ENCODE measurements around the gene PBX1.
A peak's percentile ranks its signal among the peaks of the same experiment; 100 is the strongest.
"Not testable (repeated sequence)": the region's sequence is repeated elsewhere in the genome, so short reads cannot be mapped to it uniquely, and the experiment has no call there.

Gene PBX1

DNA sequence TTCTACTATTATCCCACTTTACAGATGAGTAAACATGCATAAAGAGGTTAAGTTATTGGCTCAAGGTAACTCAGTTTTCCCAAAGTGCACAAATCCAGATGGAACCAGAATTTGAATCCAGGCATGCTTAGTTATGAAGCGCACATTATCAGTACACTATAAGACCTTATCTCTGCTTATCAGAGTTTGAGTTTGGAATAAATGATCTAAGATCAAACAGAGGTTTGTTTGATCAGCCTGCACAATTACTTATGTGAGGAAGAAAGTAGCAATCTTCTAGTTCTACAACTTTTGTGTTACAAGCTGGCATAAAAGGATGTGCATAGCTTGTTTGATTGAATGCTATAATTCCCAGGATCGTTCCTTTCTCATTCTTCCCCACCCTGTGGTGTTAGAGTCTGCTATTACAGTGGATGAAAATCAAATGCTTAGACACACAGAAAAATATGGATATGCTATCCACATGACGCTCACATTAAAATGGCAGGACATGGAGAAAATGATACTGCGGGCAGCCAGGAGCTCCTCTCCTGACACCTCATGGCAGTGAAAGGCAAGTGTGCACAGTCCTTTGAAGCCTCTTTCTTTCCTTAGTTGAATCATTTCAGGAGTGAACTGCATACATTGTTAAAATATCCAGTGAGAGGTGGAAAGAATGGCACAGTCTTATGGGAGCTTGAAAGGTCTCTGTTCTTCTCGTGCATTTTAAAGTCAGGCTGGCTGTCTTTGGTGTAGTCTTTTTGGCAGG, 23.9 kb upstream of the PBX1 start:
- Histone ChIP-seq H3K4me1 (ENCODE audit: control insufficient read depth, low read length) (no peaks in the 10 kb centered on the region), H3K27ac (ENCODE audit: low read depth, low read length) (no peak overlapping the region), H3K27me3 (ENCODE audit: control insufficient read depth, low read length) (no peaks in the 10 kb centered on the region), H4K20me1 (ENCODE audit: control insufficient read depth, insufficient read depth, low read depth, low read length) (no peaks in the 10 kb centered on the region), H3K9me2 (replicated peaks; ENCODE audit: control insufficient read depth, low read length) (no peaks in the 10 kb centered on the region; the same call in 1 of the 2 replicates), H3K36me3 (ENCODE audit: control insufficient read depth, low read length) (no peaks in the 10 kb centered on the region), H3K4me3 (ENCODE audit: low read length) (no peak overlapping the region), H3K9me3 (ENCODE audit: control insufficient read depth, insufficient read depth, low read length) (no peaks in the 10 kb centered on the region), H3K4me2 (ENCODE audit: low read length) (no peak overlapping the region), H3F3A (ENCODE audit: control insufficient read depth, insufficient read depth) (no peaks in the 10 kb centered on the region), H3K79me2 (ENCODE audit: control insufficient read depth, low read length) (no peaks in the 10 kb centered on the region)
- TF ChIP-seq CTCF (IDR thresholded peaks at IDR 0.05; ENCODE audit: low read depth, low read length, poor library complexity, severe bottlenecking), result no peak
- no peak for TF ChIP-seq EZH2phosphoT487 (IDR thresholded peaks at IDR 0.05; ENCODE audit: borderline replicate concordance, low read length)

- H3K4me1 ChIP-seq (ENCODE audit: control insufficient read depth, low read length); H3K9me2 ChIP-seq (replicated peaks; ENCODE audit: control insufficient read depth, low read length); H3K27me3 ChIP-seq (ENCODE audit: control insufficient read depth, low read length); H3K36me3 ChIP-seq (ENCODE audit: control insufficient read depth, low read length); H3F3A ChIP-seq (ENCODE audit: control insufficient read depth, insufficient read depth); H4K20me1 ChIP-seq (ENCODE audit: control insufficient read depth, insufficient read depth, low read depth, low read length); H3K4me2 ChIP-seq (ENCODE audit: low read length); H3K79me2 ChIP-seq (ENCODE audit: control insufficient read depth, low read length); H3K27ac ChIP-seq (ENCODE audit: low read depth, low read length); H3K9me3 ChIP-seq (ENCODE audit: control insufficient read depth, insufficient read depth, low read length); H3K4me3 ChIP-seq (ENCODE audit: low read length): not testable (repeated sequence)
These were observed 6.5 kb upstream of the PBX1 start for GRCh38 chr1:164552463-164552988.

DNA sequence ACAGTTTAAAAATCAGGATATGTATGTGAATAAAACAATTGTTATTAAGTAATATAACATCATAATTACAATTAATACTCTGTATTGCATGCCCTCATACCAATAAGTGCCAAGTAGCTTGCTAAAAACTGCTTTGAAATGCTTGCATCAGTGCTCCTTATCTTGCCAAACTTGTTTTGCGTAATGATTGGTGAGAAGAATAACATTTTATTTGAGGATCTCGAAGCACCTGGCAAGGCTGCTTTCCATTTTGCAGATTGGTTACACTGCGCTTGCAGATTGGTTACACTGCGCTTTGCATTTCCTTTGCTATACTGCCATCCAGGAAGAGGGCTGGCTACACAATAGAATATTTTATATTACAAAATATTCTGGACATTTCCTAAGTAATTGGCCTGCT, 1.7 kb upstream of the PBX1 start:
- no peak overlapping the region for H3K4me2 ChIP-seq (ENCODE audit: low read length)
- no peak overlapping the region for H3K4me3 ChIP-seq (ENCODE audit: low read length)
- no peaks in the 10 kb centered on the region for H3K4me1 ChIP-seq (ENCODE audit: control insufficient read depth, low read length)
- H3K9me3 ChIP-seq (ENCODE audit: control insufficient read depth, insufficient read depth, low read length), result peaks cover 4% of the 10 kb centered on the region; the same call in 1 of the 2 replicates
- H3F3A ChIP-seq (ENCODE audit: control insufficient read depth, insufficient read depth), result no peaks in the 10 kb centered on the region
- no peaks in the 10 kb centered on the region for H3K36me3 ChIP-seq (ENCODE audit: control insufficient read depth, low read length)
- H3K27me3 ChIP-seq (ENCODE audit: control insufficient read depth, low read length), result peaks cover 23% of the 10 kb centered on the region
- H4K20me1 ChIP-seq (ENCODE audit: control insufficient read depth, insufficient read depth, low read depth, low read length), result no peaks in the 10 kb centered on the region
- TF ChIP-seq CTCF (IDR thresholded peaks at IDR 0.05; ENCODE audit: low read depth, low read length, poor library complexity, severe bottlenecking), result no peak
- no peak for TF ChIP-seq EZH2phosphoT487 (IDR thresholded peaks at IDR 0.05; ENCODE audit: borderline replicate concordance, low read length)
- H3K79me2 ChIP-seq (ENCODE audit: control insufficient read depth, low read length), result no peaks in the 10 kb centered on the region
- H3K9me2 ChIP-seq (replicated peaks; ENCODE audit: control insufficient read depth, low read length), result no peaks in the 10 kb centered on the region
- H3K27ac ChIP-seq (ENCODE audit: low read depth, low read length), result no peak overlapping the region

GRCh38 chr1:164559342-164560051, 513 bp downstream of the PBX1 start:
- no peak for TF ChIP-seq CTCF (IDR thresholded peaks at IDR 0.05; ENCODE audit: low read depth, low read length, poor library complexity, severe bottlenecking)
- no peak for TF ChIP-seq EZH2phosphoT487 (IDR thresholded peaks at IDR 0.05; ENCODE audit: borderline replicate concordance, low read length)
- no peak overlapping the region for H3K27ac ChIP-seq (ENCODE audit: low read depth, low read length)
- H3K27me3 ChIP-seq (ENCODE audit: control insufficient read depth, low read length), result peaks cover 23% of the 10 kb centered on the region
- H3K9me3 ChIP-seq (ENCODE audit: control insufficient read depth, insufficient read depth, low read length), result no peaks in the 10 kb centered on the region
- no peaks in the 10 kb centered on the region for H3K79me2 ChIP-seq (ENCODE audit: control insufficient read depth, low read length)
- H3K36me3 ChIP-seq (ENCODE audit: control insufficient read depth, low read length), result no peaks in the 10 kb centered on the region
- H4K20me1 ChIP-seq (ENCODE audit: control insufficient read depth, insufficient read depth, low read depth, low read length), result no peaks in the 10 kb centered on the region
- peak overlapping the region; percentile 50; the same call in 1 of the 2 replicates for H3K4me3 ChIP-seq (ENCODE audit: low read length)
- H3K4me1 ChIP-seq (ENCODE audit: control insufficient read depth, low read length), result no peaks in the 10 kb centered on the region
- no peaks in the 10 kb centered on the region for H3F3A ChIP-seq (ENCODE audit: control insufficient read depth, insufficient read depth)
- H3K9me2 ChIP-seq (replicated peaks; ENCODE audit: control insufficient read depth, low read length), result no peaks in the 10 kb centered on the region
- H3K4me2 ChIP-seq (ENCODE audit: low read length), result peak overlapping the region; percentile 30

All from DOHH2 (cell line).